Melanocyte of skin (primary cell): ENCODE results near the gene THAP9. TPM values are rescaled to one million over a fixed set of nuclear protein-coding genes. Genes with fewer than 3 reads are reported as not detected.

Experiments used
- small RNA-seq, 2 donors: library from RNA; depleted of rRNA; stranded (forward); fragments of <200 nt; gene quantifications; one replicate each; pipeline ENCODE3, GENCODE V24; 2012
- total RNA-seq, 2 donors: library from RNA; depleted of rRNA; stranded (reverse); fragments of >200 nt; gene quantifications; 2 replicates each; pipeline ENCODE4 v1.2.3, GENCODE V29; 2012

Gene THAP9, protein sequence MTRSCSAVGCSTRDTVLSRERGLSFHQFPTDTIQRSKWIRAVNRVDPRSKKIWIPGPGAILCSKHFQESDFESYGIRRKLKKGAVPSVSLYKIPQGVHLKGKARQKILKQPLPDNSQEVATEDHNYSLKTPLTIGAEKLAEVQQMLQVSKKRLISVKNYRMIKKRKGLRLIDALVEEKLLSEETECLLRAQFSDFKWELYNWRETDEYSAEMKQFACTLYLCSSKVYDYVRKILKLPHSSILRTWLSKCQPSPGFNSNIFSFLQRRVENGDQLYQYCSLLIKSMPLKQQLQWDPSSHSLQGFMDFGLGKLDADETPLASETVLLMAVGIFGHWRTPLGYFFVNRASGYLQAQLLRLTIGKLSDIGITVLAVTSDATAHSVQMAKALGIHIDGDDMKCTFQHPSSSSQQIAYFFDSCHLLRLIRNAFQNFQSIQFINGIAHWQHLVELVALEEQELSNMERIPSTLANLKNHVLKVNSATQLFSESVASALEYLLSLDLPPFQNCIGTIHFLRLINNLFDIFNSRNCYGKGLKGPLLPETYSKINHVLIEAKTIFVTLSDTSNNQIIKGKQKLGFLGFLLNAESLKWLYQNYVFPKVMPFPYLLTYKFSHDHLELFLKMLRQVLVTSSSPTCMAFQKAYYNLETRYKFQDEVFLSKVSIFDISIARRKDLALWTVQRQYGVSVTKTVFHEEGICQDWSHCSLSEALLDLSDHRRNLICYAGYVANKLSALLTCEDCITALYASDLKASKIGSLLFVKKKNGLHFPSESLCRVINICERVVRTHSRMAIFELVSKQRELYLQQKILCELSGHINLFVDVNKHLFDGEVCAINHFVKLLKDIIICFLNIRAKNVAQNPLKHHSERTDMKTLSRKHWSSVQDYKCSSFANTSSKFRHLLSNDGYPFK
- 1 to 10 TPM; 5.0 to 6.9 TPM for total RNA-seq

DNA sequence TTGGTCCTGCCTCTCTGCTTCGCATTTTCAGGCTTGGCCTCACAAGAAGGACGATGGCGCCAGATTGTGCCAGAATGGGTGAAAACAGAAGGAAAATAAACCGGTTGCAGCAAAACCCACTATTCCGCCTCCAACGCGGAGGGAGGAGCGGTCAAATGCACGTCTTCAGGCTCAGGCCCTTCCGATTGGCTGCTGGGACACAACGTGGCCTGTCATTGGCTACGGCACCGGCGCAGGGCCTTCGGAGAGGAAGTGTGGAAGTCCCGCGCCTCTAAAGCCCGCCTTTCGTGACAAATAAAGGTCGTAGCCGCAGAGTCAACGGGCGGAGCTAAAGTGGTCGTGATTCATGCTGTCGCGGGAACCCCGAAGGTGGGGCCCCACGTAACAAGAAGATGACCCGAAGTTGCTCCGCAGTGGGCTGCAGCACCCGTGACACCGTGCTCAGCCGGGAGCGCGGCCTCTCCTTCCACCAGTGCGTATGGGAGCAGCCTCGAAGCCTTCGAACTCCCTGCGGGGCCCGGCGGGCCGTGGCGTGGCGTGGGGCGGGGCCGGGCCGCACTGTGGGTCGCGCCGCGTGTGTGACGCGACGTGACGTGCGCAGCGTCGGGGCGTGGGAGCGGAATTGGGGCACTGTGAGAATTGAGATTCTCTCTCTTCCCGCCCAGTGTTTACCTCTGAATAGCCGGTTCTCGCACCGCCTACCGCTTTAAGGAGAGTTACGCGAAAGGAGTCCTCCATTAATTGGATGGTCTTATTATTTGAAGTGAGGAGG is at the start of gene THAP9:
THAP9 (plus strand) TSS at position 325 of the 772 bp plus-strand sequence; CDS start at position 393, 68 bp downstream.

DNA sequence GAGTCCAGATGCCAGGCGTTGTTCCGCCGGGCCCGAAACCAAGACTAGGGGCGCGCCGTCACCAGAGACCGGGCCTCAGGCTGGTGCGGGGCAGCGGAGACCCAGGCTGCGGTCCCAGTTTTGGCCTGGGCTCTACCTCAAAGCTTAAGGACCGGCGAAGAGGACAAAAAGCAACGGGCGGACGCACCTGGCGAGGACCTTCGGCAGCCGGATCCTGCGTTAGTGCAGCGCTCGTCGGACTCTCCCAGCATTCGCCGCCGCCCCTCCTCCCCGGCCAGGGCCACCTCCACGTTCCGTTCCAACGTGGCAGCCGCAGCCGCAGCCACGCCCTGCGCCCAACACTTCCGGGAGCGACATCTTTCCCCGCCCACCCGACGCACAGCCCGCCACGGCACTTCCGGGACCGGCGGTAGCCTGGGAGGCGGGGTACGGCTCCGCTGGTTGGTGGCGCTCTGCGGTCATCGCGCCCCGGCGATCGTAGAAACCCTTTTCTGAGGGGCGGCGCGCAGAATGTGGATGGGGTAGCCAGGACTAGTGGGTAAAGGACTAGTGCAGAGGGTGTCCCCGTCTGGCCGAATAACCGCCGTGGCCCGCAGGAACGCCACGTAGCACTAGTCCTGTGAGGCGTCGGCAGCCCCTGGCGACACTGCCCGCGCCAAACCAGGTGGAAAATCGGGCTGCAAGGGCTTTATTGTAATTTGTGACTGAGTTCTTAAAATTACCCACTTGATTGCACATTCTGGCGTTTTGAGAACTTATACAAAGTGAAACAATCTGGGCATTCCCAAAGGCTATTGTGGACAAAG is 9.4 kb upstream of the THAP9 start, which contains the start of gene SEC31A:
SEC31A (minus strand) TSS at position 253 of the 806 bp plus-strand sequence. CDS start 9,217 bp downstream, outside the sequence.

Small RNA genes lying within 50 kb of the gene (small RNA-seq; reads per million reads assigned to genes)
- 0 reads per million in 2 donors for gene RF00019

Other genes with a start within 250 kb of the THAP9 start
- gene SCD5, start 101.9 kb upstream of the THAP9 start, total RNA-seq = 1 to 10 TPM; 5.5 to 6.3 TPM
- gene SEC31A, start 9.6 kb upstream of the THAP9 start, total RNA-seq = 100 to 1,000 TPM; 149 to 160 TPM
- gene LIN54, start 110.1 kb downstream of the THAP9 start, total RNA-seq = 10 to 100 TPM; 20.0 to 24.6 TPM
- 100 to 1,000 TPM in 1 of 2 donors, 10 to 100 TPM in 1; 87.1 to 114 TPM for gene COPS4, start 134.4 kb downstream of the THAP9 start, total RNA-seq
- gene PLAC8, start 214.0 kb downstream of the THAP9 start, total RNA-seq = not detected